IgD-negative memory B cell (primary cell): ENCODE measurements around the gene CDK12. TPM values are rescaled to one million over a fixed set of nuclear protein-coding genes. Genes with fewer than 3 reads are reported as not detected.

Source experiments
- H3K27ac Mint-ChIP-seq, 3 donors: one replicate each; pipeline ENCODE4 v1.8.0; 2020 to 2022; ENCODE audit warnings: mild to moderate bottlenecking in 3 of 3, mixed read lengths in 3 of 3, moderate library complexity in 1 of 3
- H3K27me3 Mint-ChIP-seq: one replicate; pipeline ENCODE4 v1.8.0; 2021; ENCODE audit warnings: mixed read lengths
- H3K36me3 Mint-ChIP-seq: one replicate; pipeline ENCODE4 v1.8.0; 2020; ENCODE audit warnings: mild to moderate bottlenecking, mixed read lengths
- H3K4me1 Mint-ChIP-seq, 3 donors: one replicate each; pipeline ENCODE4 v1.8.0; 2020 to 2022; ENCODE audit warnings: mixed read lengths in 3 of 3, mild to moderate bottlenecking in 1 of 3
- H3K4me3 Mint-ChIP-seq, 4 donors: one replicate each; pipeline ENCODE4 v1.8.0; 2020 to 2022; ENCODE audit warnings: mild to moderate bottlenecking in 4 of 4, mixed read lengths in 4 of 4, moderate library complexity in 3 of 4
- H3K9me3 Mint-ChIP-seq, 3 donors: one replicate each; pipeline ENCODE4 v1.8.0; 2020 to 2021; ENCODE audit warnings: mixed read lengths in 3 of 3, mild to moderate bottlenecking in 1 of 3
- polyA plus RNA-seq: library from polyadenylated mRNA; unstranded; fragments of 300-500 nt; fragmentation: Illumina TruSeq; gene quantifications from one replicate; pipeline ENCODE4 v1.2.3, GENCODE V29; 2021

CDK12 gene
- polyA plus RNA-seq, 1 donor from 2014 or later, result 6.1 TPM

DNA sequence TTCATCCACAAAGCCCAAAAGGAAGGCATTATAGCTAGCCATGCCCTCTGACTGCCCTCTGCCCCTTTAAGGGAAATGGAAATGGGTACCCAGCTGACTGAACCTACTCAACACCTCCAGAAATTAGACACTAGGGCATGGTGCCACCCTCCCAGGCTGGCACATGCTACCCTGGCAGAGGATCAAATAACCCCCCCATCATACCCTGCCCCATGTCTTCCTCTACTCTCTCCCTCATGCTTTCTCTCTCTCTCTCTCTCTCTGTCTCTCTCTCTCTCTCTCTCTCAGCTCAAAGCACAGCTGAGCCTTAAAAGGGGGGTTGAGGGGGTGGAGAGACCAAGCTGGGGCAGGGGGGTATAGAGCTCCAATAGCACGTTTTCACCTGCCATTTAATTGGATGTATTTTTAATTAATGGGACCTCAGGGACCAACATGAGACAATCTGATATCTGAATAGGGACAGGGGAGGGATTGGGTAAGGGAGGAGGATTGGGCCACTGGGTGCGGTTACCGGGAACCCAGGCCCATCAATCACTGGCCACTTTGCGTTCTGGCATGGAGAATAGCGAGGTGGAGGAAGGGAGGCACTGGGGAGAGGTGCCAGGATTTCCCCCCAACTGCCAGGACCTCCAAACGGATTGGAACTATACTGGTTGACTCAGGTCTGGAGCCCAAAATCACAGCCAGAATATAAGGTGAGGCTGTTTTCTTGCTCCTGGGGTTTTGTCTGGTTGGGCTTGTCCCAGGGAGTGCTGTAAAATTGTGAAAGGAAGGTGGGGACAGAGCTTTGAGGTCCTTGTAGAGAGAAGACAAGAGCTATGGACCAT is 88.7 kb downstream of the CDK12 start:
- Mint-ChIP-seq H3K27ac (peak overlapping the region; percentile 55 to 92 (median 78)), H3K4me3 (peak overlapping the region in 3 of 4 donors; percentile 11 to 81 (median 71)), H3K36me3 (peaks cover 8% of the 10 kb centered on the region), H3K27me3 (no peaks in the 10 kb centered on the region), H3K4me1 (peaks cover 21 to 25% (median 24%) of the 10 kb centered on the region in 3 donors), H3K9me3 (no peaks in the 10 kb centered on the region)

DNA sequence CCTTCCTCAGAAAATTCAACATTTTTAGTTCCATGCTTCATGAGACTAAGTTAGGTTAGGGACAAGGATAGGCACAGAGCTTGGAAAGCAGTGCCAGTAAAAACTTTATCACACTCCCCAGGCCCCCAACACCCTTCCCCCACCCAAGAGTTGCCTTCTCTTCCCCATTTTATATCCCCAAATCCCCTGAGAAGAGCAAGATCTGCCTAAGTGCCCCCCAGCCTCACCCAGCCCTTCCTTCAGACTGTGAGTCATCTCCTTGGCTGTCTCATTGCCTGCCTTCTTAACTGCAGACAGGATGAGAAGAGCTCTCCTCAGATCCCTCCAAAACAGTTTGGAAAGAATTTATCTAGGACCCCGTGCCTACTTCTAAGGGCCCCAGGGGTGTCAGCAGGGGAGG is 90.6 kb downstream of the CDK12 start:
- Mint-ChIP-seq H3K4me1 (peaks cover 21 to 25% (median 24%) of the 10 kb centered on the region in 3 donors), H3K36me3 (peaks cover 11% of the 10 kb centered on the region), H3K9me3 (no peaks in the 10 kb centered on the region), H3K4me3 (peak overlapping the region in 2 of 4 donors; percentile 12 to 37), H3K27ac (peak overlapping the region in 1 of 3 donors; percentile 92), H3K27me3 (no peaks in the 10 kb centered on the region)

DNA sequence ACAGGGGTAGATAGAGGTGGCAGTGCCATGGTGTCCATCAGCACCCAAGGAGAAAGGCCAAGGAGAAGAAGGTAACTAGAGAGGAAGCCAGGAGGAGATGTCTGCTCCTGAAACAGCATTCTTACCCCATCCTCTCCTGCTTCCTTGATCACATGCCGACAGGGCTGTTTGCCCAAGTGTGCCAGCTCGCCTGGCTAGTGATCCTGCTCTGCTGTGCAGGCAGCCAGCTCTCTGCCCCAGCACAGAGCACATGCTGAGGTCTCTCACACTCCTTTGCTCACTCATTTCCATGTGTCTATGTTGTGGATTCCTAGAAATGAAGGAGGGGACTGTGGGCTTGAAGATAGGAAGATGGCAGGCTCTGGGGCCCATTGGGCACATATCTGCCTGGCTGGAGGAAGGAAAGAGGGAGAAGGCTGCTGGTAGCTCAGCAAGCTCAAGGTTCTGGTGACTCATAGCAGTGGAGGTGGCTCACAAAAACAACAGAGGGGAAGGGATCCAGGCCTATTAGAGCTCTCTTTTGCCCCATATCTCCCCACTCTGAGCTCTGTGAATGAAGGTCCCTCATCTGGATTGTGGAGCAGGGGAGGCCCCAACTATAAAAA is 92.2 kb downstream of the CDK12 start:
- Mint-ChIP-seq H3K4me1 (peaks cover 21 to 25% (median 22%) of the 10 kb centered on the region in 3 donors), H3K4me3 (no peak overlapping the region), H3K9me3 (no peaks in the 10 kb centered on the region), H3K36me3 (peaks cover 11% of the 10 kb centered on the region), H3K27ac (no peak overlapping the region), H3K27me3 (no peaks in the 10 kb centered on the region)

DNA sequence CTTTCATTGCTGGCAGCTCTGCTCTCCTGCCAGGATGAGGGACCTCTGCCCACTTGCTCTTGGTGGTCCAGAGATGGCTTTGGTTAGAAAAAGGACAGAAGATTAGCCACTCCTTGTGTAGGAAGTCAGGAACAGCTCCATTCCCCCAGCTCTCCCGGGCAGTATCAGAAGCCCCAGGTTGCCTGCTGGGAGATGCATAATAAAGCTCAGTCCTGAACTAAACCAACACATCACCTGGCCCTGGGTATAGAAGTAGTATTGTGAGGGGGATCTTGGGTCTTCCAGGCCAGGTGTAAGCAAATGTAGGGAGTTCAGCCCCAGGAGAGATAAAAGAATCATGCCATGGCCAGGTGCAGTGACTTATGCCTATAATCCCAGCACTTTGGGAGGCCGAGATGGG is 94.1 kb downstream of the CDK12 start:
- Mint-ChIP-seq H3K36me3 (peaks cover 10% of the 10 kb centered on the region), H3K9me3 (no peaks in the 10 kb centered on the region), H3K4me3 (no peak overlapping the region), H3K27ac (no peak overlapping the region), H3K4me1 (peaks cover 12 to 14% (median 12%) of the 10 kb centered on the region in 3 donors), H3K27me3 (no peaks in the 10 kb centered on the region)

DNA sequence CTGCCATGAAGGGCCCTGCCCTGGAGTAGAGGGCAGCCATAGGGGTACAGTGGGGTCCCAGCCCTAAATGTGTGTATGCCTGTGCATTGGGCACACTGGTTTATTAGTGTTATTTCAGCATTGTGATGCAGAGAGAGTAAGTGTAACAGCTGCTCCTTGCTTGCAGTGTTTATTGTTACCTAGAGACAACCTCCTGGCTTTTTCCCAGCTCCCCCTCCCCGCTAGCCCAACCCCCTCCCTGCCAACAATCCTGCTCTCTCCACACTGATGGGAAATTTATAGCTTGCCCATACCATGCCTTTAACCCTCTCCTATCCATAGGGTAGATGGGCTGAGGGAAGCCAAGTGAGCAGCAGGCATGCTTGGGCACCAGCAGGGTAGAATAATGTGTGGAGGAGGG is 95.1 kb downstream of the CDK12 start:
- no peaks in the 10 kb centered on the region for H3K27me3 Mint-ChIP-seq
- peaks cover 1 to 3% (median 2%) of the 10 kb centered on the region in 3 donors for H3K4me1 Mint-ChIP-seq
- H3K27ac Mint-ChIP-seq, result no peak overlapping the region
- H3K4me3 Mint-ChIP-seq, result no peak overlapping the region
- H3K36me3 Mint-ChIP-seq, result peaks cover 14% of the 10 kb centered on the region
- no peaks in the 10 kb centered on the region for H3K9me3 Mint-ChIP-seq

DNA sequence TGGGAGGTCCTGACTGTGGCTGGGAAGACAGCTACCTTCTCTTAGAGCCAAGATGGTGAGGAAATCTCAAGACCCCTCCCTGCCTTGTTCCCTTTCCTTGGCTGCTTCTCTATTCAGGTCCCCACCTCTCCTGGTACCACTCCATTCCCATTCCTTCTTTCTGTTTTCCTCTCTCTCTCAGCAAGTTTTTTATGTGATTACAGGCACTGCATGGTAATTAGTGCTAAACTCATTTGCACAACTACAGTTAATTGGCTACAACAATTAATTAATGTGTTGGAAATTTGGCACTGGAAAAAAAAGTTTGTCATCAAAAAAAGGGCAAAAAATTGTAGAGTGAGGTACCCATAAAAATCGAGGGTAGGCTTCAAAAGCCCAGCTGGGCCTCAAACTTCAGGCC is 101.1 kb downstream of the CDK12 start:
- Mint-ChIP-seq H3K27me3 (no peaks in the 10 kb centered on the region), H3K4me1 (peaks cover 0 to 2% (median 0%) of the 10 kb centered on the region in 3 donors), H3K4me3 (no peak overlapping the region), H3K36me3 (peaks cover 11% of the 10 kb centered on the region), H3K27ac (no peak overlapping the region), H3K9me3 (no peaks in the 10 kb centered on the region)

DNA sequence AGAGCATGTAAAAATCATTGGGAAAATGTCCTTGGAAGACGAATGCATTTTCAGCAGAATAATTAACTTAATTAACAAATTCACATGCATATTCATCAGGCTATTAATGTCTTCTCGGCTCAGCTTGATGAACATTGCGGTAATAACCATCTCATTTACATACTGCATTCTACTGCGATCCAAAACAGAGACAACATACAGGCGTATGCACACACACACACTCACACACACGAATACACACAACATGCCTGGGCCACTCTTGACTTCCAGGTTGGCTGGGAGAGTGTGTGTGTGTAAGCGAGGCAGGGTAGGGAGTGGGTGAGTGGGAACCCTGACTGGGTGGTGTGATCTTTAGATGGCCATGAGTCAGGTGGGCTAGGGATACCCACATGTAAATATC is 101.7 kb downstream of the CDK12 start:
- Mint-ChIP-seq H3K4me1 (peaks cover 0 to 2% (median 0%) of the 10 kb centered on the region in 3 donors), H3K36me3 (peaks cover 11% of the 10 kb centered on the region), H3K4me3 (peak overlapping the region in 1 of 4 donors; percentile 63), H3K9me3 (no peaks in the 10 kb centered on the region), H3K27me3 (no peaks in the 10 kb centered on the region), H3K27ac (no peak overlapping the region)

DNA sequence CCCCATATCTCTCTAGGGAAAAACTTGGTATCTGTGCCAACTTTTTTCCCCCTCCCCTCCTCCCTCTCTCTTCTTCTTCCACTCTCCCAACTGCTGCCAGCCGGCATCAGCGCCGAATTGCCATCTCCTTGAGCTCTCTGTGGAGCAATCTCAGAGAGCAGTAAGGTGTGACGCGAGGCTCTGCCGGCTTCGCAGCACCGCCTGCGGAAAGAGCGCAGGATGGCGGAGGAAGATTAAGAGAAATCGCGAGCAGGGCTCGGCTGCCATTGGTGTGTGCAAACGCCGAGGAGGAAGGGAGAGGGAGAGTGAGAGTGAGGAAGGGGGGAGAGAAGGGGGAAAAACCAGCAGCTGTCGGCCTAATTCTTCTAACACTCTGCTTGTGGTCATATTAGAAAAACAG is 102.2 kb downstream of the CDK12 start:
- Mint-ChIP-seq H3K27me3 (no peaks in the 10 kb centered on the region), H3K4me3 (peak overlapping the region in 1 of 4 donors; percentile 4), H3K4me1 (peaks cover 0 to 2% (median 0%) of the 10 kb centered on the region in 3 donors), H3K27ac (peak overlapping the region in 1 of 3 donors; percentile 90), H3K36me3 (peaks cover 16% of the 10 kb centered on the region), H3K9me3 (no peaks in the 10 kb centered on the region)

DNA sequence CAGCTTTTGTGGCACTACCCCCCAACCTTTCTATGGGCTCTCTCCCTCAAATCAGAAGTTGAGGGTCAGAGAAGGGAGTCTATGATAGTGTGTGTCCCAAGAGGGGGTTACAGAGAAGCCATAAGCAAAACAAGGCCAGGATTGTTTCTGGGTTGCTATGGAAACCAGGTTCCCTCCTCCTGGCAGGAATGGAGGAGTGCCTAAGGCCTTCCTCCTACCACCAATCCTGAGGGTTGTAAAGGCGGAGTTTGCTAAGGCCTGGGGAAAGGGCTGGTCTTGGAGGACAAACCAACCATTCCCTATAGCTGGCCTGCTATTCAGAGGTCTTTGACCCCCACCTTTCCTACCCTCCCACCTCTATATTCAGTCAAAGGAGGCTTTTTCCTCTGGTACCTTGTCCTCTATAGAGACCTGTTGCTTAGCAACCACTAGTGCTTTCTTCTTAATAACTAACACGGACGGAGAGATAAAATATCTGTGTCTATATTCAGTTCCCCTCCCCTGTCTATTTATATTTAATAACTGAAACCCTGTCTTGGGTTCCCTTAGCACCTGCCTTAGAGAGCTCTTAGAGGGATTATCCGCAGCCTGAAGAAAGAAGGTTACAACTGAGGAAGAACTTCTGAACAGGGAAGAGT is 103.0 kb downstream of the CDK12 start:
- Mint-ChIP-seq H3K36me3 (peaks cover 20% of the 10 kb centered on the region), H3K27me3 (no peaks in the 10 kb centered on the region)

DNA sequence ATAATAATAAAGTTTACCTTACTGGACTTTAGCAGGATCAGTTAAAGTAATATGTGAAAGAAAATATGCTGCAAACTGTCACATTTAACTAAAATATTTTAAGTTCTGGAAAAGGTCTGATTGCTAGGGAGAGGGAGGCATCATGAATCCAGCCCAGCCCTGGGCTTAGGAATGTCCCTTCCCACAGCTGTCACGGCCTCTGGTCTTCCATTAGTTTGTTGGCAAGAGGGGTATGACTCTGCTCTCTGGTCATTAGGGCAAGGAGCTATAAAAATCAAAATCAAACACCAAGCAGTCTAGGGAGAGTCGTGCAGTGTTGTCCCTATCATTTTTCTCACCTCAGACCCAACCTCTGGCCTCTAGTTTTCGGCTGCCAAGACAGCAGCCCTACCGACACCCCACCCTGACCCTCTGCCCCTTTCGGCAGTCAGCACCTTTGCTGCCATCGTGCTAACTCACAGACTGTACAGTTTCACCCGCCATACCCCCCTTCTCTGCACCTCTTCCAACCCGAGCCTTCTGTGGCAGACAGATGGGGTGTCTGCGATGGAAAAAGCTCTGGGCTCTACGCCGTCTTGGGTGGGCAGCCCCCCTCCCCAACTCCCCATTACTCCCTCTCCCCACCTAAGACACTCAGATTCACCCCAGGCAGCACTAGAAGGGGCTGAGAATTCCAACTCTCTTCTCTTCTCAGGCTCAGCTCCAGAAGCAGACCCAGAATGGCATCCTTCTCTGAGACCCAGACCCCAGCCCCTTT is 105.0 kb downstream of the CDK12 start:
- peaks cover 27% of the 10 kb centered on the region for H3K36me3 Mint-ChIP-seq
- peaks cover 3 to 6% (median 5%) of the 10 kb centered on the region in 3 donors for H3K9me3 Mint-ChIP-seq
- no peak overlapping the region for H3K4me3 Mint-ChIP-seq
- no peaks in the 10 kb centered on the region for H3K27me3 Mint-ChIP-seq
- H3K4me1 Mint-ChIP-seq, result peaks cover 0 to 2% (median 0%) of the 10 kb centered on the region in 3 donors
- no peak overlapping the region for H3K27ac Mint-ChIP-seq

More for the DNA sequence above, 103.0 kb downstream of the CDK12 start:
- Mint-ChIP-seq H3K4me1 (peaks cover 0 to 2% (median 0%) of the 10 kb centered on the region in 3 donors), H3K9me3 (no peaks in the 10 kb centered on the region), H3K4me3 (no peak overlapping the region), H3K27ac (no peak overlapping the region)

DNA sequence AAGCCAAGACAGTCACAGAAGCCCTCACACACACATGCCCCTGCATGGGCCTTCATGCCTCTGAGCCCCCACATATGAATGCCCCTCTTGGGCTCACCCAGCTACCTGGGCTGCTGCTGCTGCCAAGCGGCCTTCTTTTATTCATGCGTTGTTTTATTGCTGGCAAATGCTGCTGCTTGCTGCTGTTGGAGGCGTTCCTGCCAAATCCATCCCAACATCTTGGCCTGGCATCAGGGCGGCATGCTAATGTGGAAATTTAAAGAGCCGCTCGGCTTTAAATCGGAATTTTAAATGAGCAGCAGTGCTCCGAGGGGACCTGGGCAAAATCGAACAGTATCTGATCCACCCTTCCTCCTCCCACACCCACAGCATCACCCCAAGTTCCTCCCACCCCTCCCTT is 107.4 kb downstream of the CDK12 start:
- Mint-ChIP-seq H3K9me3 (peaks cover 3 to 10% (median 8%) of the 10 kb centered on the region in 3 donors), H3K27me3 (peaks cover 3% of the 10 kb centered on the region), H3K36me3 (peaks cover 29% of the 10 kb centered on the region), H3K27ac (no peak overlapping the region), H3K4me1 (no peaks in the 10 kb centered on the region), H3K4me3 (no peak overlapping the region)

DNA sequence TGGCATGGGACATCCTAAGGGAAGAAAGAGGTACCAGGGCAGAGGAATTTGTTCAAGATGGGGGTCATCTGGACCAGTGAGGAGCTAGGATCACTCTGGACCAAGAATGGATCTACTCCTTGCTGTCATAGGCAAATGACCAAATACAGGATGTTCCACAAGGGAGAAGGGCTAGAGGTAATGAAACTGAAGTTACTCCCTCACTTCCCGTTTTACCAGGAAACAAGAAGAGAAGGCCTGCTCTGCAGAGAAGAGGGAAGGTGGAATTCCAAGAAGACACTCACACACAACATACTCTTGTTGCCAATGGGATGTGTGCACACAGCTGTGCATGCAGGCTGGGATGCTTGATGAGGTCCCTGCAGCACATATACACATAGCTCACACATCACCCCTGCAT is 107.8 kb downstream of the CDK12 start:
- Mint-ChIP-seq H3K4me1 (peaks cover 0 to 3% (median 3%) of the 10 kb centered on the region in 3 donors), H3K9me3 (peaks cover 3 to 10% (median 8%) of the 10 kb centered on the region in 3 donors), H3K4me3 (no peak overlapping the region), H3K27me3 (peaks cover 6% of the 10 kb centered on the region), H3K36me3 (peaks cover 29% of the 10 kb centered on the region), H3K27ac (no peak overlapping the region)

DNA sequence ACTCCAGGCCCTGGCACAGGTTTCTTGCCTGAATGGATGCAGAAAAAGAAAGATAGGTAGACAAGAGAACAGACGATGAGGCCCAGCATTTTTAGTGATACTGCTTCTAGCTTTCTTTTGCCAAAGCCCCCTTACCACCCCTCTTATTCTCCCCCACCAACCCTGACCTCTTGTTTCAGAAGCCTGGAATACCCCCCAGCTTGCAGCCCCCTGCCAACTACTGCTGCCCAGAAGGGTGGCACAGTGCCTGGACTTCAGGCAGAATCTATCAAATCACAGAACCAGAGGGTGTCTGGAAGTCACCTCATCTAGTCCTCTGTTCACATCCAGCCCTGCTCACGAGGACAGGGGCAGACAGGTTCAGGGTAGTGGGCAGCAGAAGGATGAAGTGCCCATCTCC is 110.8 kb downstream of the CDK12 start:
- Mint-ChIP-seq H3K27me3 (peaks cover 11% of the 10 kb centered on the region), H3K4me3 (peak overlapping the region in 2 of 4 donors; percentile 23 to 51), H3K36me3 (peaks cover 23% of the 10 kb centered on the region), H3K4me1 (peaks cover 0 to 8% (median 3%) of the 10 kb centered on the region in 3 donors), H3K27ac (no peak overlapping the region), H3K9me3 (peaks cover 3 to 10% (median 8%) of the 10 kb centered on the region in 3 donors)

DNA sequence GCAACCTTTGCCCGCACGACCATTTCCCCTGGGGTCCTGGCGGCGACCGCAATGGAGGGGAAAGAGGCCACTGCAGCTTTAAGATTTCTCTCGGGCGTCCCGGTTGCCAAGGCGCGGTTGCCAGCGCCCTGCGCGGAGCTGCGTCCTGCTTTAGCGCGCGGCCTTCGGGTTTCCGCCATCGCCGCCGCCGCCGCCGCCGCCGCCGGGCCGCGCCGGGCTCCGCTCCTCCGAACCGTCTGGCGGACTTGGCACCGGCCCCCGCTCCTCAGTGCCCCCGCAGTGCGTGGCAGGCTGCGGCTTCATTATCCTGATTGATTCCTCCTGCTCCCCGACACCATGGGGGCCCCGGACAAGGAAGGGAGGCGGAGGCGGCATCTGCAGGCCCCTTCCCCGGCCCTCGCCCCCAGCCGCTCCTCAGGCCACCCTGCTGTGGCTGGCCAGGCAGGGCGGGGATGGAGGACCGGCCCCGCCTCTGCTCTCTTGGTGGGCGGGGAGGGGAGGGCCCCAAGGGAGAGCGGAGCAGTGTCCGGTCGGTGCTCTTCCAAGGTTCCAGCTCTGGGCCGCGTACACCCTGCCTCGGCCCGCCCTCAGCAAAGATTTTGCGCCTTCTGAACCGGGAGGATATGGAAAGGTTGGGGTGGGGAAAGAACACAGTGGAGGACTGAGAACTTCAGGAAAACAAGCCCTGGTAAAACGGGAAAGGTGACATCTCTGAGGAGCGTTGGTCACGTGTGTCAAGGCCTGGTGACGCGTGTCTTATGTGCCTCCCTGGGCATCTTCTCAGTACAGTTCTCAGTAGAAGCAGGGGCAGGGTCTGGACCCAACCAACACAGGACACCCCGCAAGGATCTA is 112.4 kb downstream of the CDK12 start:
- H3K9me3 Mint-ChIP-seq, result peaks cover 3 to 10% (median 8%) of the 10 kb centered on the region in 3 donors
- H3K36me3 Mint-ChIP-seq, result peaks cover 18% of the 10 kb centered on the region
- H3K4me1 Mint-ChIP-seq, result peaks cover 0 to 8% (median 3%) of the 10 kb centered on the region in 3 donors
- peak overlapping the region; percentile 86 to 96 (median 90) for H3K4me3 Mint-ChIP-seq
- H3K27me3 Mint-ChIP-seq, result peaks cover 11% of the 10 kb centered on the region
- peak overlapping the region; percentile 29 to 95 (median 46) for H3K27ac Mint-ChIP-seq
